Glomerular visceral epithelial cell (primary cell): ENCODE data around the gene CMTR2.
"Not testable (repeated sequence)": the region's sequence is repeated elsewhere in the genome, so short reads cannot be mapped to it uniquely, and the experiment has no call there.

ENCODE experiments used
- DNase-seq: peaks from one replicate; pipeline ENCODE4 v3.0.0-alpha.2; 2016; ENCODE audit errors: extremely low spot score

Gene CMTR2, protein sequence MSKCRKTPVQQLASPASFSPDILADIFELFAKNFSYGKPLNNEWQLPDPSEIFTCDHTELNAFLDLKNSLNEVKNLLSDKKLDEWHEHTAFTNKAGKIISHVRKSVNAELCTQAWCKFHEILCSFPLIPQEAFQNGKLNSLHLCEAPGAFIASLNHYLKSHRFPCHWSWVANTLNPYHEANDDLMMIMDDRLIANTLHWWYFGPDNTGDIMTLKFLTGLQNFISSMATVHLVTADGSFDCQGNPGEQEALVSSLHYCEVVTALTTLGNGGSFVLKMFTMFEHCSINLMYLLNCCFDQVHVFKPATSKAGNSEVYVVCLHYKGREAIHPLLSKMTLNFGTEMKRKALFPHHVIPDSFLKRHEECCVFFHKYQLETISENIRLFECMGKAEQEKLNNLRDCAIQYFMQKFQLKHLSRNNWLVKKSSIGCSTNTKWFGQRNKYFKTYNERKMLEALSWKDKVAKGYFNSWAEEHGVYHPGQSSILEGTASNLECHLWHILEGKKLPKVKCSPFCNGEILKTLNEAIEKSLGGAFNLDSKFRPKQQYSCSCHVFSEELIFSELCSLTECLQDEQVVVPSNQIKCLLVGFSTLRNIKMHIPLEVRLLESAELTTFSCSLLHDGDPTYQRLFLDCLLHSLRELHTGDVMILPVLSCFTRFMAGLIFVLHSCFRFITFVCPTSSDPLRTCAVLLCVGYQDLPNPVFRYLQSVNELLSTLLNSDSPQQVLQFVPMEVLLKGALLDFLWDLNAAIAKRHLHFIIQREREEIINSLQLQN

DNA sequence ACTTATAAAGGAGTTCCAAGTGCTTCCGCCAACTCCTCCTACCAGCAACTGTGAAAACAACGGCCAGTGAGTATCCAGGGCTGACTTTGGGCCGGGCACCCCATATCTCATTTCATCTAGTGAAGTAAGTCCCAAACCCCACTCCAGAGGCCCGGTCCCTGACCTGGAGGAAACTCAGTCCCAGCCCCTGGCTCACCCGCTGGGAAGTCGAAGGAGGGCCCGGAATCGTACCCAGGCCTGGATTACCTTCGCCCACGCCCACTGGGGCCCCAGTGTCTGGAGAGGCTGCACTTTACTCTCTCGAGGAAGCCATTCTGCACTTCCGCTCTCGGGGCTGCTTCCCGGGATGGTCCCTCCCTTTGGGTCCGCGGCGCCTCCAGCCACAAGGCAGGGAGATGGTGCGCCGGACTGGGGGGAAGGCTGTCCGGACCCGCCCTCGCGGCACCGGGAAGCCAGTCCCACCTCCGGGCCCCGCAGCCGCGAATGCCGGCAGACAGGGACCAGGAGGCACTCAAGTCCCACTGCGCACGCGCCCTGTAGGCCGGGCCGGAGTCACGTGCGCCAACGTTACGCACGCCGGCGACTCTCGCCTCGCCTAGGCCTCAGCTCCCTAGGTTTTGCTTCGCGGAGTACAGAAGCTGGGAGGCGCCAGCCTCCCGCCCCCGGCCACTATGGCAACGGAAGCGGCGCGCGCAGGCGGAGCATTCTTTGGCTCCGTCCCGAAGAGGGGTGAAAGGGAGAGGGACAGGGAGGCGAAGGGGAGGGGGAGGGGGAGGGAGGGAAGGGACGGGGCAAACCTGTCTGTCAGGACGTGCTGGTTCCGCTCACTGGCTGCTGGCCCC is at the start of gene CMTR2:
Gene CMTR2, minus strand, starts transcription at position 513 of the 842 bp plus-strand sequence. CDS start 3,482 bp downstream, outside the sequence.
- DNase-seq = peak; percentile 95

DNA sequence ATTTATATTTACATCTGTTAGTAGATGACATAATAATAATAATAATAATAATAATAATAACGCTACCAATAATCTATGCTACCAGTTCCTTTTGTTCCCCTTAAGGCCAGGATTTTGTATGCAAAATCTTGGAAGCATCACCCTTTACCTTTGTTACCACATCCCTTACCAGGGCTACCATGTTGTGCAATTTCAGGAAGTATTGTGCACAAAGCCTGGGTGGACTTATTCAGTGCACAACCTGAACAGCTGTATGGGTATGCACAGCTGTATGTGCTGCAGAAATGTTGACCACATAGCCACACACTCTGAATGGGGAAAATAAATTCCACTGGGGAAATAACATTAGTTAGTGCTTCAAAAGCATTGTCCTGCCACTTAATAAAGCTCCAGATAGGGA is 49.4 kb upstream of the CMTR2 start:
- no peak for DNase-seq

DNA sequence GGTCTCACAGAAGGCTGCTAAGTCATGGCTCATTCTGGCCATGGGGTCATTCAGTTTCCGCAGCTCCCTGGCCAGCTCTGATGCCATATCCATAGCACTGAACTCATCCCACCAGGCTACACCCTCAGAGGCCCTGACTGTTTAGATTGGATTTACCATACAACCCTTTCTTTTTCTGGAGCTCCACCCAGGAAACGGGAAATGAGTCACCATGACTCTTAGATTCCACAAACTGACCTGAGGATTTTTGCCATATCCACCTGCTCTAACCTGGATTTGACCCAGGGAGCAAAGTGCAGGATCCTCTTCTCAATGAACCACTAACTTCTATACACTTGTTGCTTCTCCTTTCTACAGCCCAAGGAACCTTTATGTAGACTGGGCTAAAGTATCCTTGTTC is 49.0 kb upstream of the CMTR2 start:
- peak; percentile 13 for DNase-seq

DNA sequence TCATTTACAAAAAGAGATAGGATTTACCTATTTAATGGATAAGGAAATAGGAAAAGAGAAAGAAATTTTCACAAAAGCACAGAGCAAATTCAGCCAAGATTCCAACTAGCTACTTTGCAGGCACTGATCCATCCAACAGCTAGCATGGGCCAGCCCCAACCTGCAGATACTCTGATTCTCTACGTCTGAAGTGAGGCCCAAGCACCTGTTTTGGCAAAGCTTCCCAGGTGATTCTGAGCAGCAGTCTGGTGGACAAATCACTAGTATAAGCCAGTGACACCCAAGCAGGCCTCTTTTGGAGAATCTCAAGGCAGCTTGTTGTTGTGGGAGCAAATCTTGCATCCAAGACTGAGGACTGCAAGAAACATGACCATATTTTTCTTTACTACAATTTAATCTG is 48.4 kb upstream of the CMTR2 start:
- no peak for DNase-seq

DNA sequence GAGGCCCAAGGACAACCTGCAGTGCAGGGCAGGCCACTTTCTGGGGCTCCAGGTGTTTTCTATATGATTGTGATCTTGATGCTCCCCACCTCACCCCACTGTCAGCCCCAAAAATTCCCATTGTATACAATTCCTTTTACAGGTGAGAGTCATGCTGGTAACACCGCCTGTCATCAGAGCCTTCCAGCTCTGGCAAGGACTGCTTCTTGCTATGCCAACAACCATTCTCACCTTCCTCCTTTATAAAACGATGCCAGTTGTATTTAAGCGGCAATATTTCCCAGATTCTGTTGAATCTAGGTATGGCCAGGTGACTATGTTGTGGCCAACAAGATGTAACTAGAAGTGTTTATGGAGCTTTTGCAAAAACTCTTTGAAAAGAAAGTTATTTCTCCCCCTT is 38.9 kb upstream of the CMTR2 start:
- DNase-seq = no peak

DNA sequence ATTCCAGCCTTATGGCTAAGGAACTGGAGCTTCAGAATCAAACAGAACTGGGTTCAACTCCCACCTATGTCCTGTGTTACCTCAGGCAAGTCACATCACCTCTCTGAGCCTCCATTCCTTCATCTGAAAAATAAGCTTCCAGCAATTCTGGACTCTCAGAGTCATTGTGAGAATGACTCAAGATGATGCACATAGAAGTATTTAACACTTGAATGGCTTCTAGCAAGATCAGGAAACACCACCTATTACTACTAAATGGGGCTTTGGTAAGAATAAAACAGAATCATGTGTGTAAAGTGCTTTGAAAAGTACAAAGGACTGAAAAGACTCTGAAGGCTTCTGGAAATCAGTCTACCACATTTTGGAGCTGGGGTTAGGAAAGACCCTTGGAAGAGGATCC is 38.5 kb upstream of the CMTR2 start:
- no peak for DNase-seq

DNA sequence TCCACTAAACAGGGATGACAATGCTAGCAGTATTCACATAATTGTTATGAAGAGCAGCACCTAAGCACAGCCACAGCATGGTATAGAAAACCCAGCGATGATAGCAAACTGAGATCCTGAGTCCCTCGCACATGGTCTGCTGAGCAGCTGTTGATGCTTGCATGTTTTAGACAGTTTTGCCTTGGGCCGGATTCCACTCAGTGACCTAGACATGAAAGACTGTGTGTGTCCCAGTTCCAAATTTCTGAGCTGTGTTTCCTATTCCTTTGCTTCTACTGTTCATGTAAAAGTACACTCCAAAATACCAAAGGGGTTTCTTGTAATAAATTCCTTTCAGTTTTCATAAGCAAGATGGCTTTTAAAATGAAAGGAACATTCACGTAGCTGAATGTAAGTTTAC is 30.8 kb upstream of the CMTR2 start:
- DNase-seq = no peak

DNA sequence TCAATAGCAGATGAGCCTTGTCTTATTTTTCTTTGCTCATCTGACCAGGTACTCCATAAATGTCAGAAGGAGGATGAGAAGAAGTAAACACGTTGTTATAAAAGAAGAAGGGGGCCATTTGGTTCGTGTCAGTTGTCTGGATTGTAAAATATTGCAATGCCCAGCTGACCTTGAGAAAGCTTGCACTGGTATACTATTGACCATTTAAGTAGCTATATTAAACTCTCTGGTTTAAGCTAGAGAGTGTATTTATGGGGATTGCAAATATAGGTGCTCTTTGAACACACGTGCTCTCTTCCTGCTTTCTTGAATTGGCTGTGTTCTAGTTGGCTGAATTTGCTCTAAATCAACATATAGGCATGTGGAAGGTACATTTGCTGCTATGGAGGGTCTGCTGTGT is 26.1 kb upstream of the CMTR2 start:
- DNase-seq = no peak

DNA sequence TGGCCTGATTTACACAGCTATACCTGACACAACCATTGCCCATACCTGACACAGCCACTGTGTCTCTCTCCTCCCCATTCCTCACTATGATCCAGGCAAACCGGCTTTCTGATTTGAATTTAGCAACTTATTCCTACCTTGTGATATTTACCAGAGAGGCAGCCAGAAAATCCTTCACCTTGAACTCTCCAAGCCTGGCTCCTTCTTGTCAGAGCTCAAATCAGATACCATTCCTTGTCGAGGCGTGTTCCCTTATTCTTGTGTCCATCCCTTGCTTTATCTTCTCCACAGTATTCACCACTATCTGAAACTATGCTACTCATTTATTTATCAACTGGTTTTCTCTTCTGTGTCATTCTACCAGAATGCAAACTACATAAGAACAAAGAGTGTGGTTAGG is 24.4 kb upstream of the CMTR2 start:
- DNase-seq = not testable (repeated sequence)

DNA sequence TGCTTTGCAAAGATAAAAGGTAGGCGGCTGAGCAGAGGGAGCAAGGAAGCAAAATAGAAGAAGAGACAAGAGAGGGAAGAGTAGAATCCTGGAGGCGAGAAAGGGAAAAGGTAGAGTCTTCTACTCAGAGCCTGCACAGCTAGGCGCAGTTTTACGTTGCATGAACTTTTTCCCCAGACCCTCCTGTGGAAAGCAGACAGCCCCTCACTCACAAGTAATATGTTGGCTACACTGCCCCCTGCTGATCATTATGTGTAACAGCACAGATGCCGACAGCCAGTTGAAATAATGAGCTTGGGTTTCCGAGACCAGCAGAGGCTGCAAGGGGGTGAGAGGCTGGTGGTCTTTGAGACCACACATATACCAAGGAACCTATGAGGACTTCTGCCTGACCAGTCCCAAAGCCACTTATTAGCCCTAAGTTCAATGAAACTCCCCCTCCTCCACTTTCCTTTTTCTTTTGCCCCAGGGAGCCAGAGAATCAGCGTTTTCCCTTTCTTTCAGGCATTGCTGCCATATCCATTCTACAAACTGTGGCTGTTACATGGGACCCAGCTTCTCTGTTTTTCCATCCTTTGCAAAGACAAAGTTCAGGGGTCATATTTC is 22.5 kb upstream of the CMTR2 start:
- no peak for DNase-seq

DNA sequence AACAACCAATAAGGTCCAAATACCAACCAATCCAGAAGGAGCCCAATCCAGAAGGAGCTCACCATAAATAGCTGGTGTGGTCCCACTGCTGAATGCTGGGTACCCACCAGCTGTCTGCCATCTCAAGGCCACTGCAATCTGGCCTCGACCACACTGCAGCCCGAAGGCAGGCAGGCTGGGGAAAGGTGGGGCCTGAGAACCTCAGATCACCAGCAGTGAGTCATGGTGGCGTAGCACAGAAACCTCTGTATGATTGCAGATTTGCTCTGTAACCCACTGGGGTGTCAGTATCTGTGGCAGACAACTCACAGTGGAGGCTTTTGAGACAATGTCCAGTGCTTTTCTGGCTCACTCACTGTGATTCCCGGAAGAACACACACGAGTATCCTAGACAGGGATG is 14.7 kb upstream of the CMTR2 start:
- no peak for DNase-seq

DNA sequence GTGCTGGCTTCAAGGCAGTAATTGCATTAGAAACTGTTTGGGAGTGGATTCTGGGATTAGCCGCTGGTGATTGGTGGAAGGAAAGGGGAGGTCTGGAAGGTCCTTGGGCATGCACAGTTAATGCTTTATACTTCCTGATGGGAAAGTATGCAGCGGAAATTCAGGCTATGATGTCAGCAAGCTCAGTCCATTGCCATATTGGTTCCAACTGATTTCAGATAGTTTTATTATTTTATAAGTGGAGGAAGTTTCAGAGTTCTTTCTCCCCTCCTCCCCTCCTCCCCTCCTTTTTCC is 8.1 kb upstream of the CMTR2 start:
- DNase-seq = no peak

DNA sequence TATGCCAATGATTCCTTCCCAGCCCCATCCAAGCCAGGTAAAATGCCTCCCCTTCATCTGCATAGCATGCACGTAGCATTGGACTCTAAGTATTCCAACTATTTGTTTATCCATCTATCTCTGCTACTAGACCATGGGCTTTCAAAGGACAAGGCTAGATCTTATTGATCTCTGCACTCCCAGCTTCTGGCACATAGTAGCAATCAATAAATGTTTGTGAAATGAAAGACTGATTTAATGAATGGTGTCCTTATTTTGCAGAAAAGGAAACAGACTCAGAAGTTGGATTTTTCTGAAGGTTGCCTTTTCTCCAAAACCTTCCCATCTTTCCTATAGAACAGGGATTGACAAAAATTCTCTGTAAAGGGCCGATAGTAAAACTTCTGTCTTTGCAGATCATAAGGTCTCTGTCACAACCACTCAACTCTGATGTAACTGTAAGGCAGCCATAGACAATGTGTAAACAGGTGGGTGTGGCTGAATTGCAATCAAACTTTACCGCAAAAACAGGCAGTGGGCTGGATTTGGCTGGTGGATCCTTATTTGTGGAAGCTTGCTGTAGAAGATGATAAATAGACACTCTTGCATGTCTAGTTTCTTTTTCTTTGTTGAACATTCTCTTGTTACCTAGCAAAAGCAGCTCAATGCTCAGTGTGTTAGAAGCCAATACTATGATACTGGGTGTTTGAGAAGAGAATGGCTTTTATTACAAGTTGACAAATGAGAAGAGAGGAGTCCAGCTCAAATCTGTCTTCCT is 7.6 kb upstream of the CMTR2 start:
- DNase-seq = no peak

DNA sequence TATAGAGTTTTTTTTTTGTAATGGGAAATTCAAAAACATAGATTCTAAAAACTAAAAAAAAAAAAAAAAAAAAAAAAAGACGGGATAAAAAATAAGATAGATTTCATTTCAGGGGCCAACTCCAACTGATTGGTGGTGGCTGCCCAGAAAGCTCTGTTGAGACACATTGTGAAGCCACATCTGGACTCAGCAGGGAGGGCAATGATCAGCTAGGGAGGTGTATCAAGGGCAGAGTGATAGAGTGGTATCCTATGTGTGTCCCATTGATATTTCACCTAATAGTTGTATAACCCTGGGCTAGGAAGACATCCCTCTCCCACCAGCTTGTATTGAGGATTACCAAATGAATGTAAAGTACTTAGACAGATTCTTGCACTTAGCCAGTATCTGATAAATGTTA is 6.7 kb upstream of the CMTR2 start:
- DNase-seq = no peak

DNA sequence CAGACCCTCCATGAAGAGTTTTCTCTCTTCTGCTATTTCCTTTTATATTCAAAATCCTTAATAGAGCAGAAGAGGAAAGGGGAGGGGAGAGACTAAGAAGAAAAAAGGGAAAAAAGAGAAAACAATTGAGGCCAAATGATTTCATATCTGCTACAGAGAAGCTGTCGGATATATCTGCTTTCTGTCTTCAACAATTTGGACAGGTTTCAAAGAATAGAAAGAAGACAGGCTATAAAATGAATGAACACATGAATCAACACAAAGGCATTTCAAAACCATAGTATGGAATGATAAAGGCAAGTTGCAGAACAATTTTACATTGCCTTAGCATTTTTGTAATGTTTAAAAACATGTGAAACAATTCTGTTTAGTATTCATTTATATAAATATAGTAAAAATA is 4.7 kb upstream of the CMTR2 start:
- DNase-seq = no peak

DNA sequence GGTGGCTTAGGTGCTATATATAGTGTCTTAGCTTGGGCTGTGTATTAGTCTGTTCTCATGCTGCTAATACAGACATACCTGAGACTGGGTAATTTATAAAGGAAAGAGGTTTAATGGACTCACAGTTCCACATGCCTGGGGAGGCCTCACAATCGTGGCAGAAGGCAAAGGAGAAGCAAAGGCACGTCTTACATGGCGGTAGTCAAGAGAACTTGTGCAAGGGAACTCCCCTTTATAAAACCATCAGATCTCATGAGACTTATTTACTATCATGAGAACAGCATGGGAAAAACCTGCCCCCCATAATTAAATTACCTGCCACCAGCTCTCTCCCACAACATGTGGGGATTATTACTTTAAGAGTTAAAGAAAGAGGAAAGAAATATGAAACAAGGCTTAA is 2.9 kb upstream of the CMTR2 start:
- not testable (repeated sequence) for DNase-seq

DNA sequence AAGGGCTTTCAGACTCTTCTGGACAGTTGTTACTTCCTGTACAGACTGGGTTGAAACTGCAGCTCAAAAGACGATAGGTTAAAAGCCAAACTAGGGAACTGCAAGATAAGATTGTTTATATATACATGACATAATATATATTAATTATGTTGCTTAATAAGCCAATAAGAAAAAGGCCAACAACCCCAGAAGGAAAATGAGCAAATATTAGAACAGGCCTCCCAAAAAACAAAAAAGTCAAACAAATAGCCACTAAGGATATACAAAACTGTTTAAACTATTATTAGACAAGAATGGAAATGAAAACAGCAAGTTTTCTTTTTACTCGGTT is 495 bp upstream of the CMTR2 start:
- no peak for DNase-seq

DNA sequence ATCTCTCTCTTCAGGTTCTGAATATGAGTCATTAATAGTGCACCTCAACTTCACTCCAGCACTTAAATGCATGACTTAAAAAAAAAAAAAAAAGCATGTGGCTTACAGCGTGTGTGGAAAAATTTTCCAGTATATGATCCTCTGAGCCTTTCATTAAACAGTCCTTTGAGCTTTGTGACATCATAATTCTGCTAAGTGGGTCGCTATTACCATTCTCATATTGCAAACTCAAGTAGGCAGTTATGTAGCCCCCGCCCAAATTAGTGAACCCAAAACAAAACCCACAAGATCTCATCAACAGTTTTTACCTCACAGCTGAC is 672 bp downstream of the CMTR2 start:
- DNase-seq = peak; percentile 1

DNA sequence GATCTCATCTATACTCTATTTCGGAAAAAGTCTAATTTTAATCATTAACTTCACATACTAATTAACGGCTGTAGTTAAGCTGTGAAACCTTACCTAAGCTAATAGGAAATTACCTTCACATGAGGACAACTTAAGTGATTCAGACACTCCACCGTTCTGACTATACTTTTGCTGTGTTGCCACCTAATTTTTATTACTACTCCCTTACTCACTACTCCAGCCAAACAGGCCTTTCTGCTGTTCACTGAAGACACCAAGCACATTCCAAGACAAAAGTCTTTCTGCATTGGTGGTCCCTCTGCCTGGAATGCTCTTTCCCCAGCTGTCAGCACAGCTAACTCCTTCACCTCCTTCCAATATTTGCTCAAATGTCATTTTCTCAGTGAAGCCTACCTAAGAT is 1.3 kb downstream of the CMTR2 start:
- no peak for DNase-seq

DNA sequence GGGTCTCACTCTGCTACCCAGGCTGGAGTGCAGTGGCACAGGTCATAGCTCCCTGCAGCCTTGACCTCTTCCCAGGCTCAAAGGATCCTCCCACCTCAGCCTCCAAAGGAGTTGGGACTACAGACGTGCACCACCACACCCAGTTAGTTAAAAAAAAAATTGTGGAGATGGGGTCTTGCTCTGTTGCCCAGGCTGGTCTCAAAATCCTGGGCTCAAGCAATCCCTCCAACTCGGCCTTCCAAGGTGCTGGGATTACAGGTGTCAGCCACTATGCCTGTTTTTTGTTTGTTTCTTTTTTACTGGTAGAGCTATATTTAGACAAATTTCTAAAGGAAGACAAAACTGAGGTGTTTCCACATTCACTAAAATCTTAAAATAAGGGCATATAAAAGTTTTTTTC is 1.7 kb downstream of the CMTR2 start:
- DNase-seq = no peak

DNA sequence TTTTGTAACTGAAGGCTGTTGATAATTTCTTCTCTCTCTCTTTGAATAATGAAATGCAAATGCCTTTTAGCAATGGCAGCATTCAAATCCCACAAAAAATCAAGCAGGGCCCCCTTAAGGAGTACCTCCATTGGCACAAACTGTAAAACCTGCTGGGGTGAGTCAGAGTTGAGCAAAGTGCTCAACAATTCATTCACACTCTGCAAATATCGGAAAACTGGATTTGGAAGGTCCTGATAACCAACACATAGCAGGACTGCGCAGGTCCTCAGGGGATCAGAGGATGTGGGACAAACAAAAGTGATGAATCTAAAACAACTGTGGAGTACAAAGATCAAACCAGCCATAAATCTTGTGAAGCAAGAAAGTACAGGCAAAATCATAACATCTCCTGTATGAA is 5.6 kb downstream of the CMTR2 start:
- no peak for DNase-seq

DNA sequence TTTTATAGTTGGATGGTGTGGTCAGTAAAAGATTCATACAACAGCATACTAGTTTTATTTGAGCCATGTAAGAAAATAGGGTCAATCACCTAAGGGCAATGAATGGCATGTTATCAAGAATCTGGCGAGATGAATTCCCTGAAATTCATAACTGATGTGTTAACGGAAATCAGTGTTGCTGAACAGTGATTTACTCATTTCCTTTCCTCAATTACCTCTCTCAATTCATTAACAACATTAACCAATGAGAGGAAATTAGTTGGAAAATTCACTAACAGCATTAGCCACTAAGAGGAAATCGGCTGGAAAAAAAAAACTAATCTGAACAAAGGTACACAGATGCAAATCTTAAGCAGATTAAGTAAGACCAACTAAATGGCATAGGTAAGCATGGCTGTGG is 6.3 kb downstream of the CMTR2 start:
- no peak for DNase-seq
